HG03565 (cell line): ENCODE results near the gene FCN1.
"Not testable (repeated sequence)": the region's sequence is repeated elsewhere in the genome, so short reads cannot be mapped to it uniquely, and the experiment has no call there.

Experiments
- ATAC-seq: cut with Tn5 transposase; IDR thresholded peaks from one replicate; pipeline ENCODE4 v1.9.1; 2021; ENCODE audit warnings: mild to moderate bottlenecking, moderate library complexity; ENCODE audit not compliant: unreplicated experiment

FCN1 gene

DNA sequence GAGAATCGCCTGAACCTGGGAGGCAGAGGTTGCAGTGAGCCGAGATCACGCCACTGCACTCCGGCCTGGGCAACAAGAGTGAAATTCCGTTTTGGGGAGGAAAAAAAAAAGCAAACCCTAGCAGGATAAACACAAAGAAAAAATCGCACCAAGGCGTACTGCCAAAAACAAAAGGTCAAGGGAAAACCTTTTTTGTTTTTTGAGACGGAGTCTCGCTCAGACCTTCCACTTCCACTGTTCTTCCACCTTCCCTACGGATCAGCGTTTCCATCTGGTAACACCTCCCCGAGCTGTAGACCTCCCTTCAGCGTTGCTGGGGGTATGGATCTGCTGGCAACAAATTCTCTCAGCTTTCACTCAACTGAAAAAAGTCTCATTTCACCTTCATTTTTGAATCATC lies 57.2 kb downstream of the FCN1 start:
- ATAC-seq: no peak

DNA sequence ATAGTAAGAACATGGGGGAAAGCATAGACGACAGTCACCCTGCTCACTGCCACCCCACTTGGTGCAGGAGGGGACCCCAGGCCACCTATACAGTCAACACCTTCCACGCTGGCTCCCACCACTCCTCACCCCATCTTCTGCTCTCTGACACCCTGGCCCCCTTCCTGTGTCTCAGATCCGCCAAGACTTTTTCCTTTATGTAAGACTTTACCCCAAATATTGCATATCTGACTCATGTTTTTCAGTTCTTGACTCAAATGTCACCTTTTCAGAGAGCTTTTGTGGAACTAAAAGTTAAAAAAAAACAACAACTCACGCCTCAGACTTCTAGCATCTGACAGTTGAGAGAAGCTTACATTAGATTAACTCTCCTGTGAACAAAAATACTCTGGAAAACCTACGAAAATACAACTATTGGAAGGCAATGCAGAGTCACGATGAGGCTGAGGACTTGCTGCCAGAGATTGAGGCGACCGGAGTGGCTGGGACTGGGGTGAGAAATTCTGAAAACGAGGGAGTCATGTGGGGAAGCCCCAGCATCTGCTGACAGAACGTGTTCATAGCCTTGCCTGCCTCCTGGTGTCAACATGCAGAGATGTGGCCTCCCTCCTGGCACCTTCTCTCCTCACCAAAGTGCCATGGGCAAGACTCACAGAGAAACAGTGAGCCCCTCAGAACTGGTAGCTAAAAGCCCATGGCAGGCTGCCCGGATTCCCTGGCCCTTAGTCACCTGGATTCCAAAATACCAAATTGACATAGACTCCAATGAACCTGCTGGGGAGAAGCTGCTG lies 59.5 kb downstream of the FCN1 start:
- ATAC-seq: peak; percentile 82

DNA sequence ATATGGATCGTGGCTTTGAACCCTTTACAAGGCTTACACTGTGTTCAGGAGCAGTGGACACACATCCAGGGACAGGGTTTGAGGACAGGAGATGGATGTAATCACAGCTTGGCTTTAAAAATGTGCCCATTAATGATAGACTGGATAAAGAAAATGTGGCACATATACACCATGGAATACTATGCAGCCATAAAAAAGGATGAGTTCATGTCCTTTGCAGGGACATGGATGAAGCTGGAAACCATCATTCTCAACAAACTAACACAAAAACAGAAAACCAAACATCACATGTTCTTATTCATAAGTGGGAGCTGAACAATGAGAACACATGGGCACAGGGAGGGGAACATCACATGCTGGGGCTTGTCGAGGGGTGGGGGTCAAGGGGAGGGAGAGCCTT lies 60.3 kb downstream of the FCN1 start:
- ATAC-seq: not testable (repeated sequence)

DNA sequence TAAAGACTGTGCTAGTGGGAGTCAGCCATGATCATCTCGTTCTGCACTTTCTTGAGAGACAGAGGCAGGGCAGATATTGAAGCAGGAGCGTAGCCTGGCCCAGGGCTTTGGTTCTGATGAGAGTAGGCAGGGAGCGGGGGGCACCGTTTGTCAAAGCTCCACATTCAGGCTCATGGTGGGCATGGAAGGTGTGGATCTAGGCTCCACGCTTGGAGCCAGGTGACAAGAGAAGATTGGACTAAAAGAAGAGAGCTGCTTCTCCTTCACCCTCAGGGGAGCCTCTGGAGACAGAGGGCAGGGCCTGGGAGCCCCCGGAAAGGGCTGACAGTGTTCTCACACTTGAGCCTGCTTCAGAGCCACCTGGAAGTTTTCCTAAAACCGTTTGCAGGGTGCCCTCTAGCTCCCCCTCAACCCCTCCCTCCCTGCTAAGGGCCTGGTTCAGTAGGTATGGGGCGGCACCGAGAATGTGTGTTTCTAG lies 61.8 kb downstream of the FCN1 start:
- no peak for ATAC-seq
